Measurements from ENCODE around the gene GNA15.
"Not testable (repeated sequence)": the region's sequence is repeated elsewhere in the genome, so short reads cannot be mapped to it uniquely, and the experiment has no call there.

GNA15 gene

DNA sequence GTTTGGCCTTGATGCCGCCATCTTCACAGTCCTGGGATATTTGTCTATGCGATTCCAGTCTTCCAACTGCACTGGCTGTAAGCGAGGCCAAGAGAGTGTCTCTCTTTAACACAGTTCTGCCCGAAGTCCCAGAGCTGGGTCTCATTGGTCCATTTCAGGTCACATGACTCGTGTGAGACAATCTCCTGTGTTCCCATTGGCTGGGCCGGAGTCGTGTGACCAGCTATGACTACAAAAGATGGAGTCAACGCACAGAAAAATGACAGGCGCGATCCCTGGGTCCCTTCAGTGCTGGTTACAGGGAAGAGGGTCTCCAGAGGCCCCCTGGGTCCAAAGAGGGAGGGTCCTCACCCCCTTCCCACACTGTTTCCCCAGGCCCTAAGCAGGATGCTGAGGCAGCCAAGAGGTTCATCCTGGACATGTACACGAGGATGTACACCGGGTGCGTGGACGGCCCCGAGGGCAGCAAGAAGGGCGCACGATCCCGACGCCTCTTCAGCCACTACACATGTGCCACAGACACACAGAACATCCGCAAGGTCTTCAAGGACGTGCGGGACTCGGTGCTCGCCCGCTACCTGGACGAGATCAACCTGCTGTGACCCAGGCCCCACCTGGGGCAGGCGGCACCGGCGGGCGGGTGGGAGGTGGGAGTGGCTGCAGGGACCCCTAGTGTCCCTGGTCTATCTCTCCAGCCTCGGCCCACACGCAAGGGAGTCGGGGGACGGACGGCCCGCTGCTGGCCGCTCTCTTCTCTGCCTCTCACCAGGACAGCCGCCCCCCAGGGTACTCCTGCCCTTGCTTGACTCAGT, 26.8 kb downstream of the GNA15 start:
- no peak for DNase-seq
- in situ Hi-C loops (cut with MboI; ENCODE audit: low pct_unique_long_range_greater_than_20kb, low sequenced_read_pairs), result no loop called here

GRCh38 chr19:3163230-3163886, 27.5 kb downstream of the GNA15 start:
- DNase-seq, result peak; percentile 66
- in situ Hi-C loops (cut with MboI; ENCODE audit: low pct_unique_long_range_greater_than_20kb, low sequenced_read_pairs), result no loop called here

DNA sequence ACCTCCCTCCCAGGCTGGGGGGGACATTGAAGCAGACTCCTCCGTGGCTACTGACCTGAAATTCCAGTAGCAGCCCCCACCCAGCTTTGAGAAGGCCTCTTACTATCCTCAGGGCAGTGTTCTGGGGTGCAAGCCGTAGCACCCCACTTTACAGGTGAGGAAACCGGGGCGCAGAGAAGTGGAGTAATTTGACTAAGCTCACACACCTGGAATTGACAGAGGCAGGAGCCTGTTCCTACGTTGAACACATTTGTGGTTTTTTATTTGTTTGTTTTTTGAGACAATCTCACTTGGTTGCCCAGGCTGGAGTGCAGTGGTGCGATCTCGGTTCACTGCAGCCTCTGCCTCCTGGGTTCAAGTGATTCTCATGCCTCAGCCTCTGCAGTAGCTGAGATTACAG, 28.1 kb downstream of the GNA15 start:
- in situ Hi-C loops (cut with MboI; ENCODE audit: low pct_unique_long_range_greater_than_20kb, low sequenced_read_pairs), result no loop called here
- no peak for DNase-seq

DNA sequence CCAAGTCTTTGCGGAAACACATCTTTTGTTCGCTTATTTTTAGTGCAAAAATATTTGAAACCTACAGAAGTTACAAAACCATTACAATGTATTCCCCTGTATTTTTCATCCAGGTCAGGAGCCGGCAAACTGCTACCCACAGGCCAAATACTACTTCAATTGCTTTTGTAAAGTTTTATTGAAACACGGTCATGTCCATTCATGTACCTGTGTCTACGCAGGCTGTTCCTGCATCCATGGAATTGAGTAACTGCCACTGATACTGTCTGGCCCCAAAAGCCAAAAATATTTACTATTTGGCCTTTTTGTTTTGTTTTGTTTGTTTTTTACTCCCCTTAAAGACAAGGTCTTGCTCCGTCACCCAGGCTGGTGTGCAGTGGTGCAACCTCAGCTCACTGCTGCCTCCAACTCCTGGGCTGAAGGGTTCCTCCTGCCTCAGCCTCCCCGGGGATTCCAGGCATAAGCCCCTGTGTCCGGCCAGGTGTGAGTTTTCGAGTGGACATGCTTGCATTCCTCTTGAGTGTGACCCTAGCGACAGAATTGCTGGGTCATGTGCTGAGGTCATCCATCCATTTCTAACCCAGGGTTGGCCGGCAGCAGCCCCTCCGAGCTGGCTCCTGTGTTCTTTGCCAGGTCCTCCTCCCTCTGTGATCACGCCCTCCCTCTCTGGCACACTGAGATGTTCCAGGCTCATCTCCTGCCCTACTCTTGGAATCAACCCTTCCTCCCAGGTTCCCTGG, 31.9 kb downstream of the GNA15 start:
- in situ Hi-C loops (cut with MboI; ENCODE audit: low pct_unique_long_range_greater_than_20kb, low sequenced_read_pairs), result no loop called here
- DNase-seq, result no peak

GRCh38 chr19:3171894-3172672, 36.2 kb downstream of the GNA15 start:
- DNase-seq, result no peak
- in situ Hi-C loops (cut with MboI; ENCODE audit: low pct_unique_long_range_greater_than_20kb, low sequenced_read_pairs), result no loop called here

- in situ Hi-C loops (cut with MboI; ENCODE audit: low pct_unique_long_range_greater_than_20kb, low sequenced_read_pairs), result not testable (repeated sequence)
Observed at GRCh38 chr19:3172673-3173000, 36.8 kb downstream of the GNA15 start.

GRCh38 chr19:3175781-3176714, 40.2 kb downstream of the GNA15 start:
- in situ Hi-C loops (cut with MboI; ENCODE audit: low pct_unique_long_range_greater_than_20kb, low sequenced_read_pairs), result no loop called here
- DNase-seq, result no peak

More at GRCh38 chr19:3172673-3173000, 36.8 kb downstream of the GNA15 start:
- DNase-seq, result not testable (repeated sequence)

GRCh38 chr19:3176715-3177501, 41.1 kb downstream of the GNA15 start:
- DNase-seq, result no peak
- in situ Hi-C loops (cut with MboI; ENCODE audit: low pct_unique_long_range_greater_than_20kb, low sequenced_read_pairs), result no loop called here

DNA sequence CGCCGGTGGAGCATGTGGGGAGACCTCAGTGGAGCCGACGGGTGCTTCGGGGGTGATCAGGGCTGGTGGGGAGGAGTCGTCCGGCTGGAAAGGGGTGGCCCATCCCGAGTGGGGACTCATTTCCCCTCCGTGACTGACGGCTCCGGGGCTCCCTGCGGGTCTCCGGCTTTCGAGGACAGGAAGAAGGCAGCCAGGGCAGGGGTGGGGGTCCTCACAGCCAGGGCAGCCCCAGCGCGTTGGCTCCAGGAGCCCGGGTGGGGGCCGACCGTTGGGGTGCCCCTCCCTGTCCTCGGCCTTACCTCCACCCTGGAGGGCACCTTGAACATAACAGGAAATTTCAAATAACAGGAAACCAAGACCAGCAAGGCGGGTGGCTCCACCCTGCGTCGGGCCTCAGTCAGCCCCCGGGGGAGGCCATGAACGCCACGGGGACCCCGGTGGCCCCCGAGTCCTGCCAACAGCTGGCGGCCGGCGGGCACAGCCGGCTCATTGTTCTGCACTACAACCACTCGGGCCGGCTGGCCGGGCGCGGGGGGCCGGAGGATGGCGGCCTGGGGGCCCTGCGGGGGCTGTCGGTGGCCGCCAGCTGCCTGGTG, 42.6 kb downstream of the GNA15 start, which contains the start of gene S1PR4:
Gene S1PR4 (plus strand): TSS at position 393 of the 596 bp plus-strand sequence. CDS start 24 bp downstream, at position 417.
- peak; percentile 88 for DNase-seq

GRCh38 chr19:3178973-3179738, 43.3 kb downstream of the GNA15 start:
- in situ Hi-C loops (cut with MboI; ENCODE audit: low pct_unique_long_range_greater_than_20kb, low sequenced_read_pairs), result no loop called here
- DNase-seq, result peak; percentile 45

More for the DNA sequence above, 42.6 kb downstream of the GNA15 start, which contains the start of gene S1PR4:
- in situ Hi-C loops (cut with MboI; ENCODE audit: low pct_unique_long_range_greater_than_20kb, low sequenced_read_pairs), result no loop called here

GRCh38 chr19:3179739-3180293, 44.0 kb downstream of the GNA15 start:
- peak; percentile 49 for DNase-seq
- in situ Hi-C loops (cut with MboI; ENCODE audit: low pct_unique_long_range_greater_than_20kb, low sequenced_read_pairs), result no loop called here

DNA sequence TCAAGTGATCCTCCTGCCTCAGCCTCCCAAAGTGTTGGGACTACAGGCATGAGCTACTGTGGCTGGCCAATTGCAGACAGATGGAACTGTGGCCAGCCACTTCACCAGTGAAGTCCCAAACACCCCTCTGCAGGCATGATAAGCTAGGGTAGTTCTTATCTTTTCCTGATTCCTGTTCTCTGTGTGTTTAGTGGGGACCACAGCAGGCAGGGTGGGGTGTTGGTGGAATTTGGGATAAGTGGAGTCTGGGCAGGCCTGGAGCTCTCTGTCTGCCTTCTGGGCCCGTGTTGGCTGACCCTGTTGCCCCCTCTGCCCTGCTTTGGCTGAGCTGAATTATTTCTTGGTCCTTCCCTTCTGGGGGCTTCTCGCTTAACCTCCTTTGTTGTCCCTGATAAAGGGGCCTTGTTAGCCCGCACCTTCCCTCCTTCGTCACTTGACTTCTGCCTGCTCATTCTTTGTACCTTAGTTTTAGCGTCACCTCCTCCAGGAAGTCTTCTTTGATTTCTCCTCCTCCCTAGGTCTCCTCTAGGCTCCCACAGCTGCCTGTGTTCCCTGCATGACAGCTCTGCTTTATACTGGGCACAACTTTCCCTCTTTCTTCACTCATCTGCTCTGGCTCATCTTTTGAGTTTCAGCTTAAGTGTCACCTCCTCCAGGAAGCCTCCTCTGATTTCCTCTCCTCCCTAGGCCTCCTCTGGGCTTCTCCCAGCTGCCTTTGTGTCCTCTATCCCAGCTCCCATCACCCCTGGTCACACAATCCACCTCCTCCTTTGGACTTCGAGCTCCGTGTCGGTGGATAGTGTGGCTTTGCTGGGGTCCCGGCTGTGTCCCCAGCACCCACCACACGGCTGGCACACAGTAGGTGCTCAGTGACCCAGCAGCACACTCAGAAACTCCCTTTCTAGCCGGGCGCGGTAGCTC, 48.1 kb downstream of the GNA15 start:
- no peak for DNase-seq
- in situ Hi-C loops (cut with MboI; ENCODE audit: low pct_unique_long_range_greater_than_20kb, low sequenced_read_pairs), result no loop called here

- DNase-seq, result no peak
- in situ Hi-C loops (cut with MboI; ENCODE audit: low pct_unique_long_range_greater_than_20kb, low sequenced_read_pairs), result no loop called here
Observed at GRCh38 chr19:3184847-3185460, 49.1 kb downstream of the GNA15 start.

GRCh38 chr19:3185461-3186159, 49.8 kb downstream of the GNA15 start, which contains the start of gene NCLN:
Gene NCLN (plus strand): TSS chr19:3185930. CDS start chr19:3186031, 101 bp downstream.
- peak; percentile 96 for DNase-seq
- in situ Hi-C loops (cut with MboI; ENCODE audit: low pct_unique_long_range_greater_than_20kb, low sequenced_read_pairs), result no loop called here

Measured in KBM-7 (cell line).